Measurements from ENCODE around the gene DLGAP1. TPM values are rescaled to one million over a fixed set of nuclear protein-coding genes. Genes with fewer than 3 reads are reported as not detected.

DLGAP1 gene
- total RNA-seq, 4 donors from 2014 or later: 0.13 to 6.2 (median 0.53) TPM

GRCh38 chr18:3885209-3885792 lies 569.8 kb downstream of the DLGAP1 start:
- no peak overlapping the region for H3K4me3 ChIP-seq
- H3K36me3 ChIP-seq: no peaks in the 10 kb centered on the region
- in situ Hi-C loops (cut with MboI; ENCODE audit: low sequenced_read_pairs in 4 of 4): no loop called here
- no peaks in the 10 kb centered on the region for H3K4me1 ChIP-seq
- DNase-seq: no peak
- ATAC-seq: no peak
- H3K27me3 ChIP-seq: no peaks in the 10 kb centered on the region
- H3K27ac ChIP-seq: no peak overlapping the region
- intact Hi-C loops (cut with DNase I; ENCODE audit: low total_unique reads): no loop called here
- TF ChIP-seq POLR2A (IDR thresholded peaks at IDR 0.05) (no peak), CTCF (IDR thresholded peaks at IDR 0.05 in 4 of 5, conservative IDR thresholded peaks at IDR 0.05 in 1 of 5) (no peak)
- no peaks in the 10 kb centered on the region for H3K9me3 ChIP-seq

GRCh38 chr18:3879836-3880120 lies 575.3 kb downstream of the DLGAP1 start:
- H3K4me3 ChIP-seq: no peak overlapping the region
- TF ChIP-seq POLR2A (IDR thresholded peaks at IDR 0.05) (no peak), CTCF (IDR thresholded peaks at IDR 0.05 in 4 of 5, conservative IDR thresholded peaks at IDR 0.05 in 1 of 5) (no peak)
- intact Hi-C loops (cut with DNase I; ENCODE audit: low total_unique reads): no loop called here
- H3K9me3 ChIP-seq: no peaks in the 10 kb centered on the region
- in situ Hi-C loops (cut with MboI; ENCODE audit: low sequenced_read_pairs in 4 of 4): no loop called here
- no peaks in the 10 kb centered on the region for H3K4me1 ChIP-seq
- no peaks in the 10 kb centered on the region for H3K36me3 ChIP-seq
- H3K27ac ChIP-seq: no peak overlapping the region
- ATAC-seq: no peak
- H3K27me3 ChIP-seq: no peaks in the 10 kb centered on the region
- no peak for DNase-seq

GRCh38 chr18:3879114-3879835 lies 575.8 kb downstream of the DLGAP1 start:
- no peak overlapping the region for H3K4me3 ChIP-seq
- TF ChIP-seq POLR2A (IDR thresholded peaks at IDR 0.05) (no peak), CTCF (IDR thresholded peaks at IDR 0.05 in 4 of 5, conservative IDR thresholded peaks at IDR 0.05 in 1 of 5) (no peak)
- in situ Hi-C loops (cut with MboI; ENCODE audit: low sequenced_read_pairs in 4 of 4) (no loop called here), intact Hi-C loops (cut with DNase I; ENCODE audit: low total_unique reads) (no loop called here)
- H3K9me3 ChIP-seq: no peaks in the 10 kb centered on the region
- no peaks in the 10 kb centered on the region for H3K27me3 ChIP-seq
- H3K4me1 ChIP-seq: no peaks in the 10 kb centered on the region
- H3K27ac ChIP-seq: no peak overlapping the region
- DNase-seq: no peak
- no peak for ATAC-seq
- no peaks in the 10 kb centered on the region for H3K36me3 ChIP-seq

- Histone ChIP-seq H3K27me3 (no peaks in the 10 kb centered on the region), H3K27ac (no peak overlapping the region), H3K4me1 (no peaks in the 10 kb centered on the region), H3K4me3 (no peak overlapping the region), H3K36me3 (no peaks in the 10 kb centered on the region), H3K9me3 (no peaks in the 10 kb centered on the region)
- in situ Hi-C loops (cut with MboI; ENCODE audit: low sequenced_read_pairs in 4 of 4): no loop called here
- ATAC-seq (no peak), DNase-seq (no peak)
- TF ChIP-seq POLR2A (IDR thresholded peaks at IDR 0.05) (no peak), CTCF (IDR thresholded peaks at IDR 0.05 in 4 of 5, conservative IDR thresholded peaks at IDR 0.05 in 1 of 5) (no peak)
- intact Hi-C loops (cut with DNase I; ENCODE audit: low total_unique reads): no loop called here
Measured at GRCh38 chr18:3878401-3878800, 576.7 kb downstream of the DLGAP1 start.

- no peak overlapping the region for H3K4me3 ChIP-seq
- intact Hi-C loops (cut with DNase I; ENCODE audit: low total_unique reads): no loop called here
- no peaks in the 10 kb centered on the region for H3K36me3 ChIP-seq
- TF ChIP-seq POLR2A (IDR thresholded peaks at IDR 0.05): no peak
- no peak for TF ChIP-seq CTCF (IDR thresholded peaks at IDR 0.05 in 4 of 5, conservative IDR thresholded peaks at IDR 0.05 in 1 of 5)
- H3K9me3 ChIP-seq: no peaks in the 10 kb centered on the region
- H3K27me3 ChIP-seq: no peaks in the 10 kb centered on the region
- no peak for ATAC-seq
- no peak overlapping the region for H3K27ac ChIP-seq
- no peak for DNase-seq
- in situ Hi-C loops (cut with MboI; ENCODE audit: low sequenced_read_pairs in 4 of 4): no loop called here
- H3K4me1 ChIP-seq: no peaks in the 10 kb centered on the region
Measured at GRCh38 chr18:3877678-3878077, 577.4 kb downstream of the DLGAP1 start.
